NOMO-1 treated with dmso at 0.1 percent for 144 hours (cell line): ENCODE results near the gene QDPR.
A peak's percentile ranks its signal among the peaks of the same experiment; 100 is the strongest.

ENCODE experiments used
- DNase-seq: peaks from one replicate; lab custom pipeline; 2025; ENCODE audit not compliant: unreplicated experiment; lab: John Stamatoyannopoulos, UW

The QDPR gene

DNA sequence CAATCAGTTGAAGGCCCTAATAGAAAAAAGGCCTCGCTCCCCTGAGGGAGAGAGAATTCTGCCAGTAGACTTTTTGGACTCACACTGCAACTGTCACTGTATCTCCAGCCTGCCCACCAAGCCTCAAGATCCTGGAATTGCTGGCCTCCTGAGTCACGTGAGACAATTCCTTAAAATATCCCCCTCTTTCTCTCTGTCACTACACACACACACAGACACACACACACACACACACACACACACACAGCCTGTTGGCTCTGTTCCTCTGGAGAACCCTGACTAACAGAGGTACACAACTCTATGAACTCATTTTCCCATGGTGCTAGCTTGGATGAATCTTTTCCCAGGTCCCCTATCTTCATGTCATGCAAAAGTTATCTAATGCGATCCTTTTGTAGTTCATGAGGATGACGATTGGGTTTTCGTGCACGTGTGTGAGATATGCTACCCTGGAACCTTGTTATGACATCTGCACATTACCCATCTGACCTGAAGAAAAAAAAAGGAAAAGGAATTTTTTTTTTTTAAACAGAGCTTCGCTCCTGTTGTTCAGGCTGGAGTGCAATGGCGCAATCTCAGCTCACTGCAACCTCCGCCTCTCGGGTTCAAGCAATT lies 16.8 kb upstream of the QDPR start:
- DNase-seq = no peak

DNA sequence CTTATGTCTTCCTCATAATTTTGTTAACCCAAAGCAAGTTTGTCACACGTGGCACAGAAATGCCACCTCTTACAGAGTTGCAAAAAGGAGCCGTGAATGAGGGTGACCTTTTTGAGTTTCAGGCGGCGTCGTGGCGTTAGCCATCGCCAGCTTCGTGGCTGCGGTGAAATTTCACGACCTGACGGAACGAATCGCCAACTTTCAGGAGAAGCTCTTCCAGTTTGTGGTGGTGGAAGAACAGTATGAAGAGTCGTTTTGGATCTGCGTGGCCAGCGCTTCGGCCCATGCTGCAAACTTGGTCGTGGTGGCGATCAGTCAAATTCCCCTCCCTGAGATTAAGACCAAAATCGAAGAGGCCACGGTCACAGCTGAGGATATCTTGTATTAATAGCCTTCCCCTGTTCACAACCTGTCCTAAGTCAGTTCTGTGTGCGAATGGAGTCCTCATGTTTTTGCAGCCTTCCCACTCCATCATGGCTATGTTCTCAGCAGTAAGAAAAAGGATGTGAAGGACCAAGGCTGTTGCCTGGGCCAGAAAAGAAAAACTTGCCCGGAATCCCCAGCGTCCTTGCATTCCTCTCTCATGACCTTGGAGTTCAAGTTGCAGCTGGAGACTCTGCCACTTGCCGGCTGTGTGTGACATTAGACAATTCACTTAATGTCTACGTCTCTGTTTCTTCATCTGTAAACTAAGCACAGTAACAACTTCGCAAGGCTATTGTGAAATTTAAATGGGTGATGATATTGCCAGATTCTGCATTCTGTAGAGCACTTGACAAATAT lies 15.0 kb upstream of the QDPR start:
- no peak for DNase-seq

DNA sequence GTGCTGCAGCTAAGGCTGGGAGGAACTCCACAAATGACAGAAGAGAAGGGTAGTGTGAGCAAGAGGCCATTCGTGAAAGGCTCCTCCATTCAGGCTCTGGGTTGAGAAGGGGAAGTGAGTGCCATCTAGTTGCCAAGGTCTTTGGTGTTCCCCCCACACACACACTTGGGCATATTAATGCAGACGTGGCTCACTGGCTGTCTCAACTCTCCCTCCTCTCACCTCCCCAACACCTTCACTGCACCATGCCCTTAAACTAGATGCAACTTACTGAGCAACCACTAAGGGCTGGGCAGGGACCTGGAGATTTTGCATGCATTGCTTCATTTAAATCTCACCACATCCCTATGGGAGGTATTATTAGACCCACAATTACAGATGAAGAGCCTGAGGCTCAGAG lies 11.8 kb upstream of the QDPR start:
- DNase-seq = no peak

DNA sequence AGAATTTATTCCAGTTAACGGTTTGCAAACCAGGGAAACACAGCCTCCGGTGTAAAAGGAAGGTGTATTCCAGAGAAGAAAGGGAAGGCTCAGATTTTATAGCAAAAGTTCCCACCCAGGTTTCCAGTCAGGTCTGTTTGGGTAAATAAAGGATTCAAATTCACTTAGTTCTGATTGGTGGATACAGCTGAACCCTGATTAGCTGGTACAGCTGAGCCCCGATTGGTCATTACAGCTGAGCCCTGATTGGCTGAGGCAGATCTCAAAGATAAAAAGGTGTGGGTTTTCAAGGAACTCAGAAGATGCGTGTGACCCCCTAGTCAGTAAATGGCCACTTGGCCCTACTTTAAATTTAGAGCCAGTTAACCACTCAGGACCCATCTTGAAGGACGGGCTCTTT lies 9.7 kb upstream of the QDPR start:
- no peak for DNase-seq

DNA sequence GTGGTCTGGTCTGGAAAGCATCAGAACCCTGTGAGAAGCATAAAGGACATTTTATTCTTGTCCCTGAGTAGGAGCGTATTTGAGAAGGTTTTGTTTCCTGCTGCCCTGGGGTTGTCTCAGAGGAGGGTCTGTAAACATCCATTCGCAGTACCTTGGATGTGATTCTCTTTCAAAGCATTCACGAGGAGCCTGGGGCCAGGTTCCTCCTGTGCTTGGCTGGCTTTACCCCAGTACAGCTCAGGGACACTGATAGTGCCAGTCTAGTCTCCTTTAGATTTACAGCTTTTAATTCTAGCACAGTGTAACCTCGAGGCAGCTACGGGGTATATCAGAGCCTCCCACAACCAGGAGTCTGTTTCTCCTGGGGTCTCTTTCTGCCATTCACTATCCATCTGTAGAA lies 5.8 kb upstream of the QDPR start:
- no peak for DNase-seq

DNA sequence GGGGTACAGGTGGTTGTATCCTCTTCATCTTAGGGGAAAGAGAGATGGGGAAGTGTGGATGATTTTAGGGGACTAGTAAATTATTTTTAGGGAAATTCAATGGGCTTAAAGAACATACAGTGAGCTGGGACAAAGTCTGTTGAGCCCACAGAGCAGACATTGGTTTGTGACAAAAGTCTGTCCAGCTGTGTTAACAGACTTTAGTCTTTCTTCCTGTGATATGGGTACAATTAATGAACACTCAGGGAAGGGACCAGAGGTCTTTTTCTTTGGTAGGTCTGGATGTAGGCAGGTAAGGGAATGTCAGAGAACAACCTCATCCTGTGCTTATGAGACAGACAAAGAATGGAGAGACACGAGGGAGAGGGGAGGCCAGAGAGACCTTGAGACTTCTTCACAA lies 5.1 kb upstream of the QDPR start:
- no peak for DNase-seq

DNA sequence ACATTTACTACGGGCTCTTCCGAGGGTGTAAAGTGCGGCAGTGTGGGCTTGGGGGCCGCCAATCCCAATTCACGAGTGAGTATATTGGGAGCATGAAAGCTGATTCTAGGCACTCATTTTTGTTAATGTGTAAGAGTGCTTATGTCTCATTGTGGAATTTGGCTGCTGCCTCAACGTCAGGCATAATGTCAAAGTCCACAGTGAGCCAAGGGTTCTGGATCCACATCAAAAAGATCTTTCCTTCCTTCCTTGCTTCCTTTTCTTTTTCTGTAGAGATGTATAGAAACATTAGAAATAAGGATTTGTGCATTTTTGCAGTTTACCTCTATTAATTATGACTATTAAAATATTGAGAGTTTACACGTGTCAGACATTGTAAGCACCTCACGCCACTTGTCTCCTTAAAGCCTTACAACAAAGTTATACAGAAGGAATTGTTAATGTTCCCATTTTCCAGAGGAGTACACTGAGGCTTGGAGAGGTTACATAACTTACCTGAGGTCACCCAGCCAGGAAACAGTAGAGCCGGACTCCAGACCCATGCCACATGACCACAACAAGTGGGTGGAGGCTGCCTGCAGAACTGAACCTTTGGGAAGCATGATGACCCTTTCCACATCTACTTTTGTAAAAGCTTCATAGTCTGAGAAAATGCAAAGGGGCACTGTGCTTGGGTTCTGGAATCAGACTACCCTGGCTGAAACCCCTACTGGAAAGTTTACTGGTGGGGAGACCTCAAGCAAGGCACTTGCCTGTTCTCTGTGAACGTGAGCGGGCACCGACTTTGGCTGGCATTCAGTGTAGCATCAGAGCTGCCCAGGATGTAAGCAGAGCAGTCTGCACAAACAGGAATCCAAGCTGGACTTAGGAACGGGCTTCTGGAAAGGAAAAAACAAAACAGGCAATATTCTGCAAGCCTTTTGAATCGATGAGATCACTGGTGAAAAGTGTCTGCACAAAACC lies 3.8 kb upstream of the QDPR start:
- DNase-seq = no peak

DNA sequence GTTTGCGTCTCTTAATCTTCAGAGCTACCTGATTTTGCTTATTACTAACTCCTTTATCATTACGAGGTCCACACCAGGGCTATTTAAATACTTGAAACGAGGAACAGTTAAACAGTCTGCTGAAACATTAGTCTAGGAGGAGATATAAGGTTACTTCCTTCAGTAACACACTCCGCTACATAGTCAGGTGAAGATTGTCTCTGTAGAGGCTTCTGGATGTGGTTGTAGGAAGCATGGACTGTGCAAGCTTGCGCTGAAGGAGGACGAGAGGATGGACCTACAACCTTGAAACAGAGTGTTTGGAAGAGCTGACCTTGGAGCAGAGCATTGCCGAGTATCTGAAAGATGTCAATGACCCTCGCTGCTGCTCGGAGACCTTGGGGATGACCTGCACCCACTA lies 3.0 kb upstream of the QDPR start, which contains the start of gene CLRN2:
TSS of gene CLRN2 (plus strand) at position 301 of the 400 bp plus-strand sequence. CDS start 102 bp downstream, outside the sequence.
- DNase-seq = no peak

DNA sequence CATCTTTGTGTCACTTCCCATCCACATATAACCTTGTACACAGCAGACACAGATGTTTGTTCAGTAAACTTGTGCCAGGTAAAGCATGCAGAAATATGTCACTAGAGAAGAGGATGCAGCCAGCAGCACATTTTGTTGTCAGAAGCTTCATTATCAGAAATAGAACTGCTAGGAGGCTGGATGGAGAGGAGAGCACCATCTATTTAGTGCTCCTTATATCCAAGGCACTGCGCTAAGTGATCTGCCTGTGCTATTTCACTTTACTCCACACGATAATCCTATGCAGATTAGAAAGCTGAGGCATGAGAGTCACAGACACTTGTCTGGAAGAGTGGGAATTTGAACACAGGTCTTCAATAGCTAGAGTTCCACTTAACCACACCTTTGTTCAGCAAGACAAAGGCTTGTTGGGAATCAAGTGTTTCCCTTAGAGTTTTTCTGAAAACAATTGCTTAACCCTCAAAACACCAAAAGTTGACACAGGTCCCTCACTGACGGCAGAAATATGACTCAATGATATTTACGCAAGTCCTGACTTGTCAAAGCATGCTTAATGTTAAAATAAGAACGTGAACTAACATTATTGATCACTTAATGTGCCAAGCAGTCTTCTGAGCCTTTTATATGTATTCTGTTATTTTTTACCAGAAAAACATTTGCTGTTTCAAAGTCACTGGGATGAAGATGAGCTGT lies 1.2 kb upstream of the QDPR start:
- no peak for DNase-seq

DNA sequence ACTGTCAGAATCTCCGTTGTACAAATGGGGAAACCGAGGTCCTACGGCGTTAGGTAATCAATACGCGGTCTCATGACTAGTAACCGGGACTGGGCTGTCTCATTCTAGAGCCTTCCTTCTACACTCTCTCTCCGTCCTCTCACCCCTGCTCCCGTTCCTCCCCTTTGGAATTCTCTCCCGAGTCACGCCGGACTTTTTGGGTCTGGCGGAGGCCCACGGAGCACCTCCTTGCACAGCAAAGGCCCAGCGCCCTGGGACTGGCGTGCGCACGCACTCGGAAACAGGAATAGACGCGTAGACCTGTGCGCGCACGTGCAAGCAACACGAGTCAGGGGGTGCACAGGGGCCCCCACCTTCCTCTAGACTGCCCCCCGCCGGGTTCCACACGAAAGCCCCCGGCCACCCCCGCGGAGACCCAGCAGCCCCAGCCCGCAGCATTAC lies 361 bp downstream of the QDPR start:
- DNase-seq = no peak

DNA sequence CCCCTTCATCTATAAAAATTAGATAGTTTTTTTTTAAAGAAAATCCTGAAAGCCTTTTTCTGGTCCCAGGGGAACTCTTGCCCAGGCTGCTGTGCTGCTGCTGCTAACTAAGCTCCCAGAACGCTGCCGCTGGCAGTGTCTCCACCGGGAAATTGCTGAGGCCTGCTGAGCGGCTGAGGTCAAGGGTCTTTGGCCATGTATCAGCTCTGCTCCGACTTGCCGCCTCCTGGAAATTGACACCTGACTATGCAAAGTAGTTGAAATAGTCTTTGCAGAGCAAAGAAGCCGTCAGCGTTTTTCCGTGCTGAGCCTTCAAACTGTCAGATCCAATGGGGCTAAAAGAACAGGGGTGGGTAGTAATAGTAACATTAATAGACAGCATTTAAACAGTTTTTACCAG lies 839 bp downstream of the QDPR start:
- no peak for DNase-seq

DNA sequence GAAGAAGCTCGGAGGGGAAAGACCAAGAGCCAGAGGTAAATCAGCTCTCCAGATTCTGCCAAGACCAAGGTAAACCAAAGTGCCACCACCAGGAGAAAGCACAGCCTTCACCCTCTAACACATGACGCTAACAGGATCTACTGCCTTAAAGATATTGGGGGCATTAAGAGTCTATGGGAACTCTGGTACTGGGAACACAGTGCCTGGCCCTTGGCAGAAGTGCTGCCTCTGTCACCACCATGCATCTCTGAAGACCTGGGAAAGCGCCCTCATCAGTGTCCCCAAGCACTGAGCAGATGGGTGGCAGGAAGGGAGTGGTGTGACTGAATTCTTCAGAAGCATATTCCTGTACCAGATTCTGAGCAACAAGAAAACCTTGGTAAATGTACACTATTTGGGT lies 1.3 kb downstream of the QDPR start:
- no peak for DNase-seq

DNA sequence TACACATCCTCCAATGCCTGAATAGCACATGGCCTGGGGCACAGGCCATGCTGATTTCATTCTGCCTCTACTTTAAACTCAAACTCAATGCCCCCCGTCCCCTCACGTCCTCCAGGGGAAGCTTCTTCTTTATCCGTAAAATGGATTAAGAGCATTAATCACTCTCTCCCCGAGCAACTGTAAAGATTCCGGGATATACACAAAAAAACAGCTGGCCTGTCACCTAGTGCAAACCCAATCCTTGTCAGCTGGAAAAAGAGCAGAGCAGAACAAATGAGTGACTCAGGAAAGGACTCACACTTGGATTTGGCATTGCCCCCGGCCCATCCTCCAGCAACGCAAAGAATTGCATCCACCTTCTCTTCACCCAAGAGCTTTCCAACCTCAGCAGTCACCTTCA lies 7.8 kb downstream of the QDPR start:
- DNase-seq = no peak

DNA sequence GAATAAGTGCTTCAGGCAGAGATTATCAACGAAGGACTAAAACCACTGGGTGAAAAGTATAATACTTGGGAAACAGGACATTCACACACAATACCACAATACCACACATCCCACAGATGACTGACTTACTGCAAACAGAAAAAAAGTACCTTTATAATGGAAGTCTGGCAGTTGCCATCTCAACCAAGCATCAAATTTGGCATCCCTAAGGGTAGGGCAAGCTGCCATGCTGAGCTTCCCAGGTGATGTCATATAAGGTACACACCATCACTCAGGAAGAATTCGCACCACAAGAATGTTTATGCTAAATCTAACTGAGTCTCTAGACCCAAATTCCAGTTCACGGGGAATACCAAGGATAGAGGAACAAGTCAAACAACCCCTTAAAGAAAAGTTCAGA lies 9.1 kb downstream of the QDPR start:
- DNase-seq = no peak

DNA sequence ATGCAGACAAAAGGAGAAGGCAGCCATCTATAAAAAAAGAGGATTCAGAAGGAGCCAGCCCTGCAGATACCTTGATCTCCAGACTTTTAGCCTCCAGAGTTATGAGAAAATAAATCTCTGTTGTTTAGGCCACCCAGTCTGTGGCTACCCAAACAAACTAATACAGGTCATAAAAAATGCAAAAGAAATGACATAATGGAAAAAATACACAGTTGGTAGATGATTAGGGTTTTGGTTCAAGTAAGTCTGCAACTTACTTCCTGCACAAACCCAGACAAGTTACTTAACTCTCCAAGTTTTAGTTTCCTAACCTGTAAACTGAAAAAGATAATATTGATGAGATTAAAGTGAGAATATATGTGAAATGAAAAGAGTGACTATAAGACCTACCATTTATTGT lies 11.3 kb downstream of the QDPR start:
- no peak for DNase-seq

DNA sequence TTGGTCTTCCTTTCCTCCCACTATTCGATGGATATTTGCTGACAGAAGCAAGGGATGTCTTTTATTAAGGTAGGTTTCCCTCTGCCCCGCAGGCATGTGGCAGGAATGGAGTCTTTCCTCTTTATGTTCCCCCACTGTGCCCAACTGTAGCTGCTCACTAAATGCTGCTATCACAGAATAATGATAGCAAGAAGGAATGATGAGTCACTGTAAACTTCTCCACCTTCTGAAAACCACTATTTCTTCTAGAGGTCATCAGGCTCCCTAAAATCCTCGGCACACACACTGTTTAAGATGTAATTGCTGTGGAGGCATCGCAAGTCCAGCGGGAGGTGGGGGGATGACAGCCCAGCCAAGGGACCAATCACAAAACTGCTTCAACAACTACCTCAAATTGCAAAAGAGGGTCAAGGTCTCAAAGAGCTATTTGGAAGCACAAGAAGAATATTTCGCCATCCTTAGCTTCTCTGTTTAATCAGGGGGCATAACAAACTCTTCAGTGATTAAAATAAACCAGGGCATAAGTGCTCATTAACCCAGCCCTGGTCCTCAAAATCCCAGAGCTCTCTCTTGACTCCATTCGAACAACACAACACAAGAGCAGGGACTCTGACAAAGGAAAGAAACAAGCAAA lies 13.9 kb downstream of the QDPR start:
- DNase-seq = peak; percentile 50

DNA sequence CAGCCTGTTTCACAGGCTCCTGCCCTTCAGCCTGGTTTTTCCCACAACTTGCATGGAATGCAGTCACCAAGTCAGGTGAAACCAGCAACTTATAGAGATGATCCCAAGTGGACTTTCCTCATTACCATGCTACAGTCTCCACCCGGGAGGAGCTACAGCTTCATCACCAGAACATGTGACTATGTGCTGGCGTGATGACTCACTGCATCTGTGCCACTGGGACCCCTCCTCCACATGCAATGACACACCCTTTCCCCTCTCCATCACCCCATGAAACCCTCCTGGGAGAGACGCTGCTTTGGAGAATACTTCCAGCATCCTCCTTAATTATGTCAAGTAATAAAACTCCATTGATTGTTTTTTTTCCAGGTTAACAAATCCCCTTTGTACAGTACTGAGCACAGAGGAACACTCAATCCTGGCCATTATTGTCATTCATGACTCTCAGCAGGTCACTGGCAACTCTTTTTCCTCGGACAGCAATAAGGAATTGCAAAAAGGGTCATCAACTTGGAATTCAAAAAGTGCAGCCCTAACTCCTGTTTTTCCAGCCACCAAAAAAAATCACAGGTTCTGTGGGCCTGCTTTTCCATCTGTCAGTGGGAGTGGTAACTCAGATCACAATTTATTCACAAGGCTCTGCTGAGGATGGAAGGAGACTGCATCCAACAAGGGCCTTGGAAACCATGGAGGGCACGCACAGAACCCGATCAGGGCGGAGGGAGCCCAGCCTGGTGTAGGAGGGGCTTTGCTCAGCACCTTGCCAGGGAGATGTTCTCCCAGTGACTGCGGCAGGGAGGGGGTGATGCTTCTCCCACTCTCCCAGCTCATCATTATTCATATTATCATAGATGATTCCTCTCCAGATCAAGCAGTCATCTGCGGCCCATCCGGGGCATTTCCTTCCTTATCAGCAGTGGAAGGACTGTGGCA lies 17.4 kb downstream of the QDPR start:
- DNase-seq = no peak

DNA sequence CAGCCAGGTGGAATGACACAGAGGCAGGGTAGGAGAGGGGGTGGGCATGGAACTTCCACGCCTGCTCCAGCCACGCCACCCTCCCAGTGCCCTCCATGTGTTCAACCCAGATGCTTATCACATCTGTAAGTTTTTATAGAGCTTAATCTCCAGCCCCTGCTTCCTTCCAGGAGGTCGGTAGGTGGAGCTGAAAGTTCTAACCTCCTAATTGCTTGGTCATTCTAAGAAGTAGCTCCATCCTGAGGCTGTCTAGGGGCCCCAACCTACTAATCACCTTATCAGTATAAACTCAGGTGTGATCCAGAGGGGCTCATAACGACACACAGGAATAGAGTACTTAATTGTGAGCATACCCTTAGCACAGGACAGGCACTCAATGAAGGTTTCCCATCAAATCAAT lies 18.3 kb downstream of the QDPR start:
- no peak for DNase-seq

DNA sequence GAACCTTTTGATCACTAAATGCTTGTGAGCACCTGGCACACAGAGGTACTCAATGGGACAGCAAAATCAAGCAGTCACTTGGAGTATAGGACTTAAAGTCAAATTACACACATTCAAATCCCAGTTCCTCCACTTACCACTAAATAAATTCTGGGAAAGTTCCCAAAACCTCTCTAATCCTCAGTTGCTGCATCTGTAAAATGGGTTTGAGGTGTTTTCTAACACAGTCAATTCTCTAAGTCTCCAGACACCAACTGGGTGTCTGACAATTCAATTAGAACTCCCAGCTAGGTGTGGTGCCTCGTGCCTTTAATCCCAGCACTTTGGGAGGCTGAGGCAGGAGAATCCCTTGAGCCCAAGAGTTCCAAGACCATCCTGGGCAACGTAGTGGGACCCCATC lies 19.0 kb downstream of the QDPR start:
- no peak for DNase-seq
